Endothelial cell of umbilical vein (primary cell): ENCODE measurements around the gene OR5P2. TPM values are rescaled to one million over a fixed set of nuclear protein-coding genes. Genes with fewer than 3 reads are reported as not detected.

ENCODE experiments used
- BruUV-seq: library from RNA; stranded (reverse); fragments of 400-500 nt; replicated peaks from 2 replicates; lab custom pipeline; 2021; lab: Mats Ljungman, UMichigan
- CTCF ChIA-PET: fragments of 300-600, 350-600 bp; sonication (Branson Sonifier 250); formaldehyde crosslinking; loops from one replicate; lab custom pipeline; 2021; ENCODE audit warnings: antibody characterized with exemption, inconsistent platforms; lab: Charles Lee
- POLR2A ChIA-PET: fragments of 300-600, 350-600 bp; sonication (Branson Sonifier 250); formaldehyde crosslinking; loops from one replicate; lab custom pipeline; 2021; ENCODE audit warnings: antibody characterized with exemption, inconsistent platforms; lab: Charles Lee
- DNase-seq: peaks from one replicate; pipeline ENCODE4 v3.0.0-alpha.2; 2011; ENCODE audit warnings: low read depth, low spot score
- FAIRE-seq: peaks from 2 replicates; lab custom pipeline; 2011; peaks lifted over from hg19 to GRCh38; lab: Jason Lieb, UNC
- H2AFZ ChIP-seq: 2 replicates; pipeline ENCODE4 v1.6.0; 2012; ENCODE audit warnings: low read depth, low read length, control low read depth, inconsistent platforms
- H3K27ac ChIP-seq: 2 replicates; pipeline ENCODE4 v1.5.1; 2011; ENCODE audit warnings: low read depth, mild to moderate bottlenecking, control low read depth, low read length, moderate library complexity; ENCODE audit not compliant: insufficient read depth
- H3K27me3 ChIP-seq, 2 experiments: 2 replicates each; pipeline versions ENCODE4 v1.6.0 to v1.6.1; 2011; ENCODE audit warnings: low read length in 2 of 2, mixed read lengths in 1 of 2; ENCODE audit not compliant: control insufficient read depth in 2 of 2, insufficient read depth in 2 of 2
- H3K36me3 ChIP-seq, 2 experiments: 2 replicates in 1 of 2; 3 replicates in 1 of 2; pipeline ENCODE4 v1.5.1; 2011; ENCODE audit warnings: low read length in 2 of 2, mild to moderate bottlenecking in 1 of 2, moderate library complexity in 1 of 2; ENCODE audit not compliant: control insufficient read depth in 2 of 2, insufficient read depth in 2 of 2; ENCODE audit errors: extremely low read depth in 1 of 2
- H3K4me1 ChIP-seq: 3 replicates; pipeline ENCODE4 v1.5.1; 2011; ENCODE audit warnings: mild to moderate bottlenecking, low read length; ENCODE audit not compliant: control insufficient read depth, insufficient read depth; ENCODE audit errors: extremely low read depth
- H3K4me2 ChIP-seq: 2 replicates; pipeline ENCODE4 v1.6.1; 2011; ENCODE audit warnings: low read length, control low read depth, mixed read lengths; ENCODE audit not compliant: insufficient read depth
- H3K4me3 ChIP-seq, 3 experiments: fragments of 200-600 bp in 1 of 3; sonication (generic), shearing (Covaris generic) in 1 of 3; replicated peaks in 1 of 3; 2 replicates each; pipeline ENCODE4 v1.5.1; 2011 to 2016; ENCODE audit warnings: control low read depth in 3 of 3, low read length in 3 of 3, mild to moderate bottlenecking in 2 of 3, inconsistent platforms in 1 of 3, low read depth in 1 of 3, moderate library complexity in 1 of 3; ENCODE audit not compliant: insufficient read depth in 1 of 3
- H3K79me2 ChIP-seq: 2 replicates; pipeline ENCODE4 v1.6.0; 2012; ENCODE audit warnings: low read length, inconsistent platforms; ENCODE audit not compliant: control insufficient read depth, insufficient read depth
- H3K9ac ChIP-seq: replicated peaks from 2 replicates; pipeline ENCODE3; 2011; ENCODE audit warnings: low read length, control low read depth; ENCODE audit not compliant: insufficient read depth; ENCODE audit errors: extremely low read depth
- H3K9me1 ChIP-seq: replicated peaks from 3 replicates; pipeline ENCODE4 v1.6.0; 2011; ENCODE audit warnings: mild to moderate bottlenecking, low read length; ENCODE audit not compliant: control insufficient read depth, insufficient read depth; ENCODE audit errors: extremely low read depth
- H3K9me3 ChIP-seq: replicated peaks from 2 replicates; pipeline ENCODE4 v1.5.1; 2012; ENCODE audit warnings: low read length, inconsistent platforms; ENCODE audit not compliant: control insufficient read depth, insufficient read depth
- H4K20me1 ChIP-seq: replicated peaks from 2 replicates; pipeline ENCODE3; 2011; ENCODE audit warnings: mild to moderate bottlenecking, low read length; ENCODE audit not compliant: control insufficient read depth, insufficient read depth; ENCODE audit errors: extremely low read depth
- CTCF ChIP-seq, 2 donors: IDR thresholded peaks; 1 replicate in 1 of 2; 2 replicates in 1 of 2; pipeline ENCODE4 v1.5.1; 2011; ENCODE audit warnings: low read length in 2 of 2, mild to moderate bottlenecking in 2 of 2, moderate library complexity in 2 of 2, control low read depth in 1 of 2, inconsistent platforms in 1 of 2, low read depth in 1 of 2; ENCODE audit not compliant: insufficient read depth in 1 of 2; ENCODE audit errors: extremely low read depth in 1 of 2
- EZH2 ChIP-seq: IDR thresholded peaks from 2 replicates; pipeline ENCODE4 v1.6.1; 2012; ENCODE audit warnings: borderline replicate concordance, low read depth, mild to moderate bottlenecking, moderate library complexity, low read length, inconsistent platforms; ENCODE audit not compliant: severe bottlenecking
- FOS ChIP-seq: IDR thresholded peaks from 2 replicates; pipeline ENCODE4 v1.6.1; 2011; ENCODE audit warnings: mild to moderate bottlenecking, low read length, moderate library complexity, borderline replicate concordance; ENCODE audit not compliant: insufficient read depth
- GATA2 ChIP-seq: IDR thresholded peaks from 2 replicates; pipeline ENCODE4 v1.7.0; 2011; ENCODE audit warnings: low read depth, mild to moderate bottlenecking, moderate library complexity, mixed read lengths, low read length; ENCODE audit not compliant: insufficient read length, insufficient read depth
- JUN ChIP-seq: IDR thresholded peaks from 2 replicates; pipeline ENCODE4 v1.6.1; 2011; ENCODE audit warnings: borderline replicate concordance, low read depth; ENCODE audit not compliant: insufficient read length, insufficient read depth
- MAX ChIP-seq: IDR thresholded peaks from 2 replicates; pipeline ENCODE4 v1.6.1; 2011; ENCODE audit not compliant: insufficient read depth, insufficient read length
- MYC ChIP-seq: IDR thresholded peaks from one replicate; pipeline ENCODE4 v1.6.1; 2011; ENCODE audit warnings: mild to moderate bottlenecking, low read depth, low read length
- POLR2A ChIP-seq: IDR thresholded peaks from 2 replicates; pipeline ENCODE4 v1.6.1; 2012; ENCODE audit warnings: low read depth, mild to moderate bottlenecking, control low read depth, low read length
- POLR2AphosphoS5 ChIP-seq: IDR thresholded peaks from 2 replicates; pipeline ENCODE4 v1.6.1; 2012; ENCODE audit warnings: low read depth, mild to moderate bottlenecking, control low read depth, low read length, moderate library complexity; ENCODE audit not compliant: insufficient read depth
- dilution Hi-C: fragments of 300-500 bp; cut with MboI; formaldehyde crosslinking; loops from one replicate; pipeline ENCODE4 v1.15.0; 2019; ENCODE audit warnings: low sequenced_read_pairs; ENCODE audit not compliant: extremely low pct_ligation_motif_present
- intact Hi-C: fragments of 100-400 bp; cut with micrococcal nuclease; formaldehyde crosslinking; loops from one replicate; pipeline ENCODE4 v1.10.0; 2022
- polyA plus RNA-seq, 4 experiments: library from polyadenylated mRNA; depleted of rRNA in 3 of 4; stranded (reverse) in 3 of 4; unstranded in 1 of 4; fragments of >200 nt; gene quantifications; 2 replicates each; pipeline versions ENCODE4 v1.2.1 to v1.2.3, GENCODE V29; 2011 to 2012; ENCODE audit warnings: missing spikeins in 1 of 4
- total RNA-seq: library from RNA; stranded (reverse); gene quantifications from 2 replicates; pipeline ENCODE4 v1.2.3, GENCODE V29; 2021

OR5P2 gene
- total and polyA plus RNA-seq, 2 donors (not counting 3 experiments of a cell fraction or from before 2014, with no cell fraction given), result not detected

DNA sequence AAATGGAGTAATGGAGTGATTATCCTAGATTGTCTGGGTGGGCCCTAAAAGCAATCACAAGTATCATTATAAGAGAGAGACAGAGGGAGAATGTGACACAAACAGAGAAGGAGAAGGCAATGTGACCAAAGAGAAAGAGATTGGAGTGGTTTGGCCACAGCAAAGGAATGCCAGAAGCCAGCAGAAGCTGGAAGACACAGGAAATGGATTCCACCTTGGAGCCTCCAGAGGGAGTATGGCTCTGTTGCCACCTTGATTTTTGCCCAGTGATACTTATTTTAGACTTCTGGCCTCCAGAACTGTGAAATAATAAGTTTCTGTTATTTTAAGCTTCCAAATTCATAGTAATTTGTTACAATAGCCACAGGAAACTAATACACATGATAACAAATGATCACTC is 36.8 kb upstream of the OR5P2 start:
- Histone ChIP-seq H3K27me3 (no peaks in the 10 kb centered on the region), H3K27ac (no peak overlapping the region), H3K4me3 (no peak overlapping the region), H3K9ac (no peak overlapping the region), H3K4me1 (no peaks in the 10 kb centered on the region), H3K9me3 (no peaks in the 10 kb centered on the region), H3K36me3 (no peaks in the 10 kb centered on the region), H2AFZ (no peak overlapping the region), H4K20me1 (no peaks in the 10 kb centered on the region), H3K9me1 (no peaks in the 10 kb centered on the region), H3K4me2 (no peak overlapping the region), H3K79me2 (no peaks in the 10 kb centered on the region)
- ChIA-PET POLR2A (no interaction called here), CTCF (no interaction called here)
- FAIRE-seq, result no peak
- TF ChIP-seq MYC (no peak), MAX (no peak), JUN (no peak), CTCF (IDR thresholded peaks at IDR 0.05; ENCODE audit: extremely low read depth in 1 of 2, insufficient read depth in 1 of 2, low read depth in 1 of 2, low read length in 2 of 2) (no peak), FOS (no peak), POLR2A (no peak), GATA2 (no peak), EZH2 (no peak), POLR2AphosphoS5 (no peak)
- intact Hi-C loops (no loop called here), dilution Hi-C loops (no loop called here)
- no peak for DNase-seq
- no TSS peak for BruUV-seq
